NOMO-1 treated with DMSO at 0.1 percent for 48 hours (cell line): Measurements from ENCODE around the gene MAP3K21.

ENCODE experiments used
- DNase-seq: peaks from one replicate; lab custom pipeline; 2025; ENCODE audit not compliant: unreplicated experiment; lab: John Stamatoyannopoulos, UW

Gene MAP3K21

GRCh38 chr1:233327651-233328141 is at the start of gene MAP3K21:
Gene MAP3K21, plus strand, starts transcription at chr1:233327724. Its CDS starts 305 bp downstream, at chr1:233328029.
- DNase-seq, result no peak

- DNase-seq, result peak; percentile 40
These were observed 48.9 kb upstream of the MAP3K21 start for GRCh38 chr1:233278631-233279030.

GRCh38 chr1:233279971-233280370 is 47.6 kb upstream of the MAP3K21 start:
- DNase-seq, result no peak

- peak; percentile 57 for DNase-seq
These were observed 45.6 kb upstream of the MAP3K21 start for GRCh38 chr1:233281711-233282581.

GRCh38 chr1:233282582-233282886 is 45.0 kb upstream of the MAP3K21 start:
- no peak for DNase-seq

GRCh38 chr1:233289676-233290075 is 37.8 kb upstream of the MAP3K21 start:
- no peak for DNase-seq

- DNase-seq, result peak; percentile 47
These were observed 37.0 kb upstream of the MAP3K21 start for GRCh38 chr1:233290396-233291034.

GRCh38 chr1:233293556-233294446 is 33.7 kb upstream of the MAP3K21 start:
- DNase-seq, result no peak

GRCh38 chr1:233294913-233295236 is 32.6 kb upstream of the MAP3K21 start:
- DNase-seq, result peak; percentile 63

GRCh38 chr1:233295237-233295974 is 32.1 kb upstream of the MAP3K21 start, which contains the start of gene PCNX2:
Gene PCNX2, minus strand, starts transcription at chr1:233295725. Its CDS starts 247 bp downstream, at chr1:233295478.
- DNase-seq, result peak; percentile 31

- no peak for DNase-seq
These were observed 31.6 kb upstream of the MAP3K21 start for GRCh38 chr1:233295975-233296322.

- no peak for DNase-seq
These were observed 28.1 kb upstream of the MAP3K21 start for GRCh38 chr1:233299450-233299849.

GRCh38 chr1:233300326-233300725 is 27.2 kb upstream of the MAP3K21 start:
- no peak for DNase-seq

GRCh38 chr1:233304489-233305102 is 22.9 kb upstream of the MAP3K21 start:
- DNase-seq, result peak; percentile 56

GRCh38 chr1:233313434-233314155 is 13.9 kb upstream of the MAP3K21 start:
- DNase-seq, result no peak

GRCh38 chr1:233315718-233316301 is 11.7 kb upstream of the MAP3K21 start:
- DNase-seq, result no peak

- DNase-seq, result no peak
These were observed 11.1 kb upstream of the MAP3K21 start for GRCh38 chr1:233316473-233316872.

GRCh38 chr1:233319272-233319671 is 8.3 kb upstream of the MAP3K21 start:
- no peak for DNase-seq

GRCh38 chr1:233320023-233320422 is 7.5 kb upstream of the MAP3K21 start:
- DNase-seq, result no peak
